DOHH2 (cell line): Measurements from ENCODE around the gene ITPKB.

ENCODE experiments used
- H3F3A ChIP-seq: fragments of 200-600 bp; sonication (generic), shearing (Covaris generic); 2 replicates; pipeline ENCODE4 v1.6.0; 2016; ENCODE audit warnings: antibody characterized with exemption, mild to moderate bottlenecking; ENCODE audit not compliant: control insufficient read depth, insufficient read depth
- H3K27ac ChIP-seq: fragments of 200-600 bp; sonication (generic); 2 replicates; pipeline ENCODE4 v1.5.1; 2014; ENCODE audit warnings: low read depth, mild to moderate bottlenecking, low read length, moderate library complexity
- H3K27me3 ChIP-seq: fragments of 200-600 bp; sonication (generic); 2 replicates; pipeline ENCODE4 v1.6.1; 2014; ENCODE audit warnings: mild to moderate bottlenecking, low read length, mixed read lengths; ENCODE audit not compliant: control insufficient read depth
- H3K36me3 ChIP-seq: fragments of 200-600 bp; sonication (generic); 2 replicates; pipeline ENCODE4 v1.6.1; 2014; ENCODE audit warnings: mild to moderate bottlenecking, low read length, moderate library complexity, mixed read lengths; ENCODE audit not compliant: control insufficient read depth
- H3K4me1 ChIP-seq: fragments of 200-600 bp; sonication (generic); 2 replicates; pipeline ENCODE4 v1.6.1; 2014; ENCODE audit warnings: mild to moderate bottlenecking, low read length, mixed read lengths; ENCODE audit not compliant: control insufficient read depth
- H3K4me2 ChIP-seq: fragments of 200-600 bp; sonication (generic); 2 replicates; pipeline ENCODE4 v1.6.0; 2014; ENCODE audit warnings: mild to moderate bottlenecking, low read length, moderate library complexity
- H3K4me3 ChIP-seq: fragments of 200-600 bp; sonication (generic); 2 replicates; pipeline ENCODE4 v1.5.1; 2014; ENCODE audit warnings: mild to moderate bottlenecking, low read length, mixed read lengths
- H3K79me2 ChIP-seq: fragments of 200-600 bp; sonication (generic); 2 replicates; pipeline ENCODE4 v1.6.1; 2014; ENCODE audit warnings: mild to moderate bottlenecking, low read length, mixed read lengths; ENCODE audit not compliant: control insufficient read depth
- H3K9me2 ChIP-seq: fragments of 200-600 bp; sonication (generic); replicated peaks from 2 replicates; pipeline ENCODE4 v1.6.1; 2014; ENCODE audit warnings: mild to moderate bottlenecking, low read length, mixed read lengths; ENCODE audit not compliant: control insufficient read depth
- H3K9me3 ChIP-seq: fragments of 200-600 bp; sonication (generic); 2 replicates; pipeline ENCODE4 v1.6.1; 2014; ENCODE audit warnings: antibody characterized with exemption, low read length, mixed read lengths; ENCODE audit not compliant: control insufficient read depth, insufficient read depth
- H4K20me1 ChIP-seq: fragments of 200-600 bp; sonication (generic); 2 replicates; pipeline ENCODE4 v1.6.0; 2014; ENCODE audit warnings: low read depth, mild to moderate bottlenecking, antibody characterized with exemption, low read length, moderate library complexity; ENCODE audit not compliant: control insufficient read depth, insufficient read depth
- CTCF ChIP-seq: fragments of 200-600 bp; sonication (generic); IDR thresholded peaks from one replicate; pipeline ENCODE4 v1.5.1; 2014; ENCODE audit warnings: antibody characterized with exemption, mild to moderate bottlenecking, low read depth, low read length; ENCODE audit not compliant: poor library complexity, severe bottlenecking
- EZH2phosphoT487 ChIP-seq: fragments of 200-600 bp; sonication (generic); IDR thresholded peaks from 2 replicates; pipeline ENCODE4 v1.6.1; 2017; ENCODE audit warnings: borderline replicate concordance, mild to moderate bottlenecking, antibody characterized with exemption, low read length, moderate library complexity, mixed read lengths

Gene ITPKB

DNA sequence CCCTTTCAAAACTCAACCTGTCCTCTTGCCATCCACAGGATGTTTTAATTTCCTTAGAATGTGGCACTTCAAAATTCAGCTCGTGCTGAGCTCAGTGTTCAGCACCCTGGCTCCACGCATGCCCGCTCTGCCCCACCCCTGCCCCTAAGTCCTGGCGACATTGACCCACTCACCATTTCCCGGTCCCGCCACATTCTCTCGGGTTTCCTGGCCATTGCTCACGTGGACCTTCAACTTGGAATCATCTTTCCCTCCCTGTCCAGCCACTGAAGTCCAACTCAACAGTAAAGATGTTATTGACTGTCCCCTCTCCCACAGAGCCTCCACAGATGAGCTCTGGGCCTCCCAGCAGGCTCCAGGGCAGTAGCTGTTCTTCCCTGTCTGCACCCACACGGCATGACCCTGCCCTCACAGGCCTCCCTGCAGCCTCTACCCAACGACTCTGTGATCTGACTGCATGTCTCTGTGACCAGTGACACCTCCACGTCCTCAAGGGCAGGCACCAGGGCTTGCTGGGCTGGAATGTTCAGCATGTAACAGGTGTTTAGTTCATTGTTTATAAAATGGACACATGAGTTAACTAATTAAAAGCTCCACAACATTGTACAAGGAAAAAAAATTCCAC is 53.8 kb downstream of the ITPKB start:
- Histone ChIP-seq H3K9me3 (no peaks in the 10 kb centered on the region), H3K4me1 (peaks cover 100% of the 10 kb centered on the region), H3K79me2 (peaks cover 100% of the 10 kb centered on the region), H3K9me2 (no peaks in the 10 kb centered on the region), H3K27me3 (no peaks in the 10 kb centered on the region), H3K4me2 (peak overlapping the region; percentile 91; the same call in 1 of the 2 replicates), H3F3A (peaks cover 16% of the 10 kb centered on the region), H3K27ac (peak overlapping the region; percentile 32; the same call in 1 of the 2 replicates), H3K4me3 (no peak overlapping the region), H3K36me3 (peaks cover 79% of the 10 kb centered on the region), H4K20me1 (no peaks in the 10 kb centered on the region)
- TF ChIP-seq CTCF (no peak), EZH2phosphoT487 (no peak)

- H3K79me2 ChIP-seq: peaks cover 100% of the 10 kb centered on the region
- H3K27me3 ChIP-seq: no peaks in the 10 kb centered on the region
- no peak for TF ChIP-seq CTCF
- no peak for TF ChIP-seq EZH2phosphoT487
- peaks cover 23% of the 10 kb centered on the region for H3F3A ChIP-seq
- peaks cover 70% of the 10 kb centered on the region for H3K36me3 ChIP-seq
- H3K9me3 ChIP-seq: no peaks in the 10 kb centered on the region
- no peaks in the 10 kb centered on the region for H3K9me2 ChIP-seq
- peak overlapping the region; percentile 16 for H3K4me3 ChIP-seq
- peaks cover 100% of the 10 kb centered on the region for H3K4me1 ChIP-seq
- H3K27ac ChIP-seq: peak overlapping the region; percentile 95
- peak overlapping the region; percentile 91 for H3K4me2 ChIP-seq
- H4K20me1 ChIP-seq: no peaks in the 10 kb centered on the region
These were observed 55.1 kb downstream of the ITPKB start for GRCh38 chr1:226684026-226684425.

GRCh38 chr1:226682871-226683814 is 55.9 kb downstream of the ITPKB start:
- Histone ChIP-seq H3K4me3 (peak overlapping the region; percentile 86; the same call in 1 of the 2 replicates), H4K20me1 (no peaks in the 10 kb centered on the region), H3K4me2 (peak overlapping the region; percentile 91), H3K36me3 (peaks cover 72% of the 10 kb centered on the region), H3K27me3 (no peaks in the 10 kb centered on the region), H3F3A (peaks cover 29% of the 10 kb centered on the region), H3K9me2 (no peaks in the 10 kb centered on the region), H3K27ac (peak overlapping the region; percentile 95), H3K79me2 (peaks cover 100% of the 10 kb centered on the region), H3K9me3 (no peaks in the 10 kb centered on the region), H3K4me1 (peaks cover 100% of the 10 kb centered on the region)
- TF ChIP-seq CTCF: no peak
- no peak for TF ChIP-seq EZH2phosphoT487
